ENCODE measurements around the gene PCMT1.

DNA sequence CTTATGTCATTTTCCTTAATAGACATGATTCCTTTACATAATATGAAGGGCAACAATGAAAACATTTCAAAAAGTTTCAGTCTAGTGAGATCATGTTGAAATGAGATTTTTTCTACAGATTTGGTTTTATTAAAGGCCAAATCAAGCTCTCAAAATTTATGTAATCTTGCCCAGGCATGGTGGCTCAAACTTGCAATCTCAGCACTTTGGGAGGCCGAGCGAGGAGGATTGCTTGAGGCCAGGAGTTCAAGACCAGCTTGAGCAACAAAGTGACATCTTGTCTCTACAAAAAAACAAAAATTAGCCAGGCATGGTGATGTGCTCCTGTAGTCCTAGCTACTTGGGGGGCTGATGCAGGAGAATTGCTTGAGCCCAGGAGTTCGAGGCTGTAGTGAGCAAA is 63.8 kb downstream of the PCMT1 start:
- TF ChIP-seq CTCF (IDR thresholded peaks at IDR 0.05; ENCODE audit: insufficient read depth, low read length) (no peak), POLR2AphosphoS5 (IDR thresholded peaks at IDR 0.05; ENCODE audit: low read depth) (no peak), REST (IDR thresholded peaks at IDR 0.05; ENCODE audit: insufficient replicate concordance, low read depth) (no peak)
